ENCODE measurements around the gene ZNF366. TPM values are rescaled to one million over a fixed set of nuclear protein-coding genes. Genes with fewer than 3 reads are reported as not detected.
A peak's percentile ranks its signal among the peaks of the same experiment; 100 is the strongest.

The ZNF366 gene
- total RNA-seq, 2 donors from 2014 or later = 0.45 to 0.47 TPM

GRCh38 chr5:72507907-72508238 lies 663 bp upstream of the ZNF366 start:
- no peak for DNase-seq
- Histone ChIP-seq H3K27me3 (no peaks in the 10 kb centered on the region), H3K9me3 (no peaks in the 10 kb centered on the region), H3K36me3 (no peaks in the 10 kb centered on the region), H3K4me1 (no peaks in the 10 kb centered on the region), H3K27ac (no peak overlapping the region), H3K9ac (ENCODE audit: low read depth in 2 of 2, low read length in 2 of 2) (no peak overlapping the region), H3K4me3 (no peak overlapping the region)
- intact Hi-C loops (cut with DNase I) = no loop called here
- no peak for TF ChIP-seq CTCF (IDR thresholded peaks at IDR 0.05)

- no peak overlapping the region for H3K4me3 ChIP-seq
Measured at GRCh38 chr5:72506158-72506549, 1.1 kb downstream of the ZNF366 start.

GRCh38 chr5:72505539-72506157 lies 1.6 kb downstream of the ZNF366 start:
- intact Hi-C loops (cut with DNase I) = no loop called here
- TF ChIP-seq CTCF (IDR thresholded peaks at IDR 0.05) = no peak
- Histone ChIP-seq H3K36me3 (no peaks in the 10 kb centered on the region), H3K9me3 (no peaks in the 10 kb centered on the region), H3K27me3 (no peaks in the 10 kb centered on the region), H3K27ac (peak overlapping the region; percentile 20), H3K4me3 (no peak overlapping the region), H3K4me1 (no peaks in the 10 kb centered on the region), H3K9ac (ENCODE audit: low read depth in 2 of 2, low read length in 2 of 2) (no peak overlapping the region)
- DNase-seq = no peak

More at GRCh38 chr5:72506158-72506549, 1.1 kb downstream of the ZNF366 start:
- no peak for TF ChIP-seq CTCF (IDR thresholded peaks at IDR 0.05)
- no peak overlapping the region for H3K9ac ChIP-seq (ENCODE audit: low read depth in 2 of 2, low read length in 2 of 2)
- no peaks in the 10 kb centered on the region for H3K27me3 ChIP-seq
- H3K9me3 ChIP-seq = no peaks in the 10 kb centered on the region
- peak overlapping the region; percentile 20 for H3K27ac ChIP-seq
- no peak for DNase-seq
- H3K4me1 ChIP-seq = no peaks in the 10 kb centered on the region
- no peaks in the 10 kb centered on the region for H3K36me3 ChIP-seq
- intact Hi-C loops (cut with DNase I) = no loop called here

GRCh38 chr5:72505016-72505415 lies 2.2 kb downstream of the ZNF366 start:
- Histone ChIP-seq H3K4me1 (no peaks in the 10 kb centered on the region), H3K4me3 (no peak overlapping the region), H3K27me3 (no peaks in the 10 kb centered on the region), H3K9ac (ENCODE audit: low read depth in 2 of 2, low read length in 2 of 2) (no peak overlapping the region), H3K9me3 (no peaks in the 10 kb centered on the region), H3K36me3 (no peaks in the 10 kb centered on the region), H3K27ac (no peak overlapping the region)
- intact Hi-C loops (cut with DNase I) = no loop called here
- TF ChIP-seq CTCF (IDR thresholded peaks at IDR 0.05) = no peak
- DNase-seq = no peak

GRCh38 chr5:72503888-72504491 lies 3.2 kb downstream of the ZNF366 start:
- Histone ChIP-seq H3K9me3 (no peaks in the 10 kb centered on the region), H3K4me3 (no peak overlapping the region), H3K27me3 (no peaks in the 10 kb centered on the region), H3K9ac (ENCODE audit: low read depth in 2 of 2, low read length in 2 of 2) (no peak overlapping the region), H3K4me1 (no peaks in the 10 kb centered on the region), H3K27ac (no peak overlapping the region), H3K36me3 (no peaks in the 10 kb centered on the region)
- TF ChIP-seq CTCF (IDR thresholded peaks at IDR 0.05) = no peak
- intact Hi-C loops (cut with DNase I) = no loop called here
- no peak for DNase-seq
